Measurements from ENCODE around the gene C2CD5. TPM values are rescaled to one million over a fixed set of nuclear protein-coding genes. Genes with fewer than 3 reads are reported as not detected.
"Not testable (repeated sequence)": the region's sequence is repeated elsewhere in the genome, so short reads cannot be mapped to it uniquely, and the experiment has no call there.

The C2CD5 gene, protein sequence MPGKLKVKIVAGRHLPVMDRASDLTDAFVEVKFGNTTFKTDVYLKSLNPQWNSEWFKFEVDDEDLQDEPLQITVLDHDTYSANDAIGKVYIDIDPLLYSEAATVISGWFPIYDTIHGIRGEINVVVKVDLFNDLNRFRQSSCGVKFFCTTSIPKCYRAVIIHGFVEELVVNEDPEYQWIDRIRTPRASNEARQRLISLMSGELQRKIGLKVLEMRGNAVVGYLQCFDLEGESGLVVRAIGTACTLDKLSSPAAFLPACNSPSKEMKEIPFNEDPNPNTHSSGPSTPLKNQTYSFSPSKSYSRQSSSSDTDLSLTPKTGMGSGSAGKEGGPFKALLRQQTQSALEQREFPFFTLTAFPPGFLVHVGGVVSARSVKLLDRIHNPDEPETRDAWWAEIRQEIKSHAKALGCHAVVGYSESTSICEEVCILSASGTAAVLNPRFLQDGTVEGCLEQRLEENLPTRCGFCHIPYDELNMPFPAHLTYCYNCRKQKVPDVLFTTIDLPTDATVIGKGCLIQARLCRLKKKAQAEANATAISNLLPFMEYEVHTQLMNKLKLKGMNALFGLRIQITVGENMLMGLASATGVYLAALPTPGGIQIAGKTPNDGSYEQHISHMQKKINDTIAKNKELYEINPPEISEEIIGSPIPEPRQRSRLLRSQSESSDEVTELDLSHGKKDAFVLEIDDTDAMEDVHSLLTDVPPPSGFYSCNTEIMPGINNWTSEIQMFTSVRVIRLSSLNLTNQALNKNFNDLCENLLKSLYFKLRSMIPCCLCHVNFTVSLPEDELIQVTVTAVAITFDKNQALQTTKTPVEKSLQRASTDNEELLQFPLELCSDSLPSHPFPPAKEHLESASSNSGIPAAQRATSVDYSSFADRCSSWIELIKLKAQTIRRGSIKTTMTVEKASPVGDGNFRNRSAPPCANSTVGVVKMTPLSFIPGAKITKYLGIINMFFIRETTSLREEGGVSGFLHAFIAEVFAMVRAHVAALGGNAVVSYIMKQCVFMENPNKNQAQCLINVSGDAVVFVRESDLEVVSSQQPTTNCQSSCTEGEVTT
- polyA plus RNA-seq (2013, experiment 1 of 2; ENCODE audit: insufficient read length), result 19.3 TPM
- 20.7 TPM for polyA plus RNA-seq (2013, experiment 2 of 2; ENCODE audit: insufficient read length)

DNA sequence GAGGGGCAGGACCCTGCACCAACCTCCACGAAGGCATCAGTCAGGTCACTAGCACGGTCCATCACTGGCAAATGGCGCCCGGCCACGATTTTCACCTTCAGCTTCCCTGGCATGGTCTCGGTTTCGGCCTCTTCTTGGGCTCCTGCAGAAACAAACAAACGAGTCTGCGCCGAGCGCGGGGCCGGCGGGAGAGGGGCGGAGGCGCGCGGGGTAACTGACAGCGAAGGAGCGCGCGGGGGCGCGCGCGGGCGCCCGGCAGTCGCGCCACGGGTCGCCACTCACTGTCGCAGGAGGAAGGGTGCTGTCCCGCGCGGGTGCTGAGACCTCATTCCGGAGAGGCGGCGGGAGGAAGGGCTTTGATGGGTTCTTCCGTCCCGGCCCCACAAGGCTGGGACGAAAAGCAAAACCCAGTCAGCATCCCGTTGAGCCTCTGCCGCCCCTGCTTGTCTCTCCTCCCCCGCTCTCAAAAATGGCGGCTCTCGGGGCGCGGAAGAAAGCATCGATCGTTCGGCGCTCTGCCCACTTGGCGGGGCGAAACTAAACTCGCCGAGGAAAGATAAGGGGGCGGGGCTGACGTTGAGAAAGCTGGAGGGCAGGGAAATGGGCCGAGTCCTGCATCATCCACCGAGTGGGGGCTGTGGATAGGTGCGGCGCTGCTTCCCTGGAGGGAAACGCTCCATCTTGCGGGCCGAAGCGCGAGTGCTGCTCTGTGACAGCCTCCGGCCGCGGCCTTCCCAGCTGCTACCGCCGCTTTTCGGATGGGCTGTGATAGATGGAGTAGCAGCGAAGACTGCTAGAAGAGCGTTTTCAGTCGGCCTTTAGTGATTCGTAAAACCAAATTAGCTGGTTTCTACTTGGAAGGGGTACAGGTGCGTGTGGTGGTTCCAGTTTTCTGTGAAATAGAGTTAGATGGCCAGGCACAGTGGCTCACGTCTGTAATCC, at the start of gene C2CD5:
TSS of gene C2CD5 (minus strand) at position 505 of the 942 bp plus-strand sequence. CDS start at position 113, 392 bp downstream.
- DNase-seq, result peak; percentile 98

DNA sequence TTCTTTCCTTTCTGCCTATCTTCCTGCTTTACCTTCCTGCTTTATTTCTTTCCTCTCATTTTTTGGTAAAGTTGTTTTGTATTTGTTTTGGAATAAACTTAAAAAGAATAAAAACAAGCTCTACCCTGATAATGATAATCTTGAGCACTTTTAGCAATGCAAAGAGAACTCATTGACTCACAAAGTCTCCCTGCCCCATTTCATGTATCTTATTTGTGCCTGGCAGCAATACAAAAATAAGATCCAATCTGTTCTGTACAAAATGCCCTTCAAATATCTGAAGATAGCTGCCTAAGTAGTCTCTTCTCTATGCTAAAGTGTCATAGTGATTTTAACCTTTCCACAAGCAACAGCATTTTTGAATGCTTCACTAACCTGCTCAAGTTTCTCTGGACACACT, 49.5 kb upstream of the C2CD5 start:
- DNase-seq, result no peak

DNA sequence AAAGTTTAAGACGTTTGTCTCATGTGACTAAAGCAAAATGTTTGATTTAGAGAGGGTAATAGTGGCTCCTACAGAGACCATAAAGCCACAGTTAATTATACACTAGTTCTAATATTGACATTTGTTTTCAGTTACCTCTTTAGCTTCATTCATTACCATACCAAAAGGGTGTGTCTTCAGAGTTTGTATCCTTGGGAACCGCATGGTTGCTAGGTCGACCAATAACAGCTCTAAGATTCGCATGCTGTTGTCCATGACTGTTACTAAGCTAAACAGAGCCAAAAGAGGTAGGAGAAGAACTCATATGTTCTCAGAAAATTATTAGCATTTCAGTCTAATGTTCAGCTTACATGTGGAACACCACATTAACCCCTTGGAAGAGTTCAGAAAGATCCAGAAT, 44.5 kb upstream of the C2CD5 start:
- no peak for DNase-seq

DNA sequence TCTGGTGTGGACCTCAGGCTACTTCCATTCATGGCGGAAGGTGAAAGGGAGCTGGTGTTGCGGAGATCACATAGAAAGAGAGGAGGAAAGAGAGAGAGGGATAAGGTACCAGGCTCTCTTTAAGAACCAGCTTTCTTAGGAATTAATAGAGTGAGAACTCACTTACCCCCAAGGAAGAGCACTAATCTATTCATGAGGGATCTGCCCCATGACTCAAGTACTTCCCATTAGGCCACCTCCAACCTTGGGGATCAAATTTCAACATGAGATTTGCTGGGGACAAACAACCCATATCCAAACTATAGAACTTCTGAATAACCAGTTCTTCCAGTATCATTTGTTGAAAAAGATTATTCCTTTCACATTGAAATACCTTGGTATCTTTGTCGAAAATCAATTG, 34.0 kb upstream of the C2CD5 start:
- no peak for DNase-seq

DNA sequence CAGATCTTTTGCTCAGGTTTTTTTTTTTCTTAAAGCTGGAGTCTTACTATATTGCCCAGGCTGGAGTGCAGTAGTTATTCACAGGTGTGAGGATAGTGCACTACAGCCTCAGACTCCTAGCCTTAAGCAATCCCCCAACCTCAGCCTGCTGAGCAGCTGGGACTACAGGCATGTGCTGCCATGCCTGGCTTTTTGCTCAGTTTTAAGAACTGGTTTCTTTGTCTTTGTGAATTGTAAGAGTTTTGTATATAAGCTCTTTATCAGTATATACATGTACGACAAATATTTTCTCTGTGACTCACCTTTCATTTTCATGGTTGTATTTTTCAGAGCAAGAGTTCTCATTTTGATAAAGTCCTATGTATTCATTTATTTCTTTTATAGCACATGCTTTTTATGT, 33.3 kb upstream of the C2CD5 start:
- DNase-seq, result no peak

DNA sequence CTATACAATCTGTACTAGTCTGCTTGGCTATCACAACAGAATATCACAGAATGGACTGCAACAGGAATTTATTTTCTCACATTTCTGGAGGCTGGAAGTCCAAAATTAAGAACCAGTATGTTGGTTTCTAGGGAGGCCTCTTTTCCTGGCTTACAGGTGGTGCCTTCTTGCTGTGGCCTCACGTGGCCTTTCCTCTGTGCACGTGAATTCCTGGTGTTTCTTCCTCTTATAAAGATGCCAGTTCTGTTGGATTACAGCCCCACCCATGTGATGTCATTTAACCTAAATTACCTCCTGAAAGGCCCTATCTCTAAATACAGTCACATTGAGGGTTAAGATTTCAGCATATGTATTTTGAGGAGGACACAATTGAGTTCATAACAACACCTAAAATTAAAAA, 32.1 kb upstream of the C2CD5 start:
- DNase-seq, result no peak

DNA sequence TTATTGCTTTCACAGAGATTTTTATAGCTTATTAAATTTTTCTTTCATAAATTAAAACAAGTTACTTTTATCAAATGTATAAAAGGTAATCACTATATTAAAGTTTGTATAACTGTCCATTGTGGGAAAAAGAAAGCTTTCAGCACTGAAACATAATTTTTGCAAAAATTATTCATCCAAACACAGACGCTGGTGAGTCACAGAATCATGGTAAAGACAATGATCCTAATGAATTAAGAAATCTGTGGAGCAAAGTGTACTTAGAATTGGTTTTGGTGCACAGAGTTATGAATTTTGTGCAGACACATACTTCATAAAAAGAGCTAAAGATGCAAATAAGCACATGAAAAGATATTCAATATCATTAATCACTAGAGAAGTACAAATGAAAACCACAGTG, 31.7 kb upstream of the C2CD5 start:
- DNase-seq, result no peak

DNA sequence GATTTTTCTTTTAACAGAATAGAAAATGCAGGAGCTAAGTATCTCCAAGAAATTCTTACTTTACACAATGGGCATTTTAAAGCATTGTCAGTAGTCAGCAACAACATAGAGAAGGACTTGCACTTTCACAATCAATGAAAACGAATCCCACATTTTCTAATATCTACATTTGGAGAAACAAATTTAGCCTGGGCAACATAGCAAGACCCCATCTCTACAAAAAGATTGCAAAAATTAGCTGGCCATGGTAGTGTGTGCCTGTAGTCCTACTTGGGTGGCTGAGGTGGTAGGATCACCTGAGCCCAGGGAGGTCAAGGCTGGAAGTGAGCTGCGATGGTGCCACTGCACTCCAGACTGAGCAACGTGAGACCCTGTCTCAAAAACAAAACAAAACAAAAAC, 30.6 kb upstream of the C2CD5 start:
- DNase-seq, result no peak

DNA sequence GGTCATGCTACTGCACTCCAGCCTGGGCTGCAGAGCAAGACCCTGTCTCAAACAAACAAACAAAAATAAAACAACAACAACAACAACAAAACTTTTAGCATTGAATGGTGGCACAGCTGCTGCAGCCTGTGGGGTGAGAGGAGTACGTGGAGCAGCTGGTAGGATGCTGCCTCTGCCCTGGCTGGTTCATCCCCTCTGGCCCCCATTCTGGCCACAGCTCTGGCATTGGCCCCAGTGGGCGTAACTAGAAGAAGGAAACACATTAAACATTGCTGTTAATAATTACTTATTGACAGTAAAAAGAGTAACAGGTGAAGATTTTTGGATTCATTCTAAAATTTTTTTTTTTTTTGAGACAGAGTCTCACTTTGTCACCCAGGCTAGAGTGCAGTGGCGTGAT, 28.8 kb upstream of the C2CD5 start:
- no peak for DNase-seq

DNA sequence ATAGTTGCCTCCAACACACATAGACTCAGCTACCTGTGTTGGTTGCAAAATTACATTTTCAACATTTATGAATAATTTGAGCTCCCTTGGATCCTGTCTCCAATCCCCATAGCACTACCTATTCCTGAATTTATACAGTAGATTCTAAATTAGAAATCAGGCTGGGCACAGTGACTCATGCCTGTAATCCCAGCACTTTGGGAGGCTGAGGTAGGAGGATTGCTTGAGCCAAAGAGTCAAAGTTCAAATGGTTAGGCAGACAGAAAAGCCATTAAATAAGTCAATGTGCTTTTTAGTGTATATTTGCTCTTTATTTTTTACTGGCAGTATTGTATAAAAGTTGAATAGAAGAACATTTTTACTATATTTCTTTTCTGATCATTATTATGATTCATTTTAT, 24.9 kb upstream of the C2CD5 start:
- DNase-seq, result no peak

DNA sequence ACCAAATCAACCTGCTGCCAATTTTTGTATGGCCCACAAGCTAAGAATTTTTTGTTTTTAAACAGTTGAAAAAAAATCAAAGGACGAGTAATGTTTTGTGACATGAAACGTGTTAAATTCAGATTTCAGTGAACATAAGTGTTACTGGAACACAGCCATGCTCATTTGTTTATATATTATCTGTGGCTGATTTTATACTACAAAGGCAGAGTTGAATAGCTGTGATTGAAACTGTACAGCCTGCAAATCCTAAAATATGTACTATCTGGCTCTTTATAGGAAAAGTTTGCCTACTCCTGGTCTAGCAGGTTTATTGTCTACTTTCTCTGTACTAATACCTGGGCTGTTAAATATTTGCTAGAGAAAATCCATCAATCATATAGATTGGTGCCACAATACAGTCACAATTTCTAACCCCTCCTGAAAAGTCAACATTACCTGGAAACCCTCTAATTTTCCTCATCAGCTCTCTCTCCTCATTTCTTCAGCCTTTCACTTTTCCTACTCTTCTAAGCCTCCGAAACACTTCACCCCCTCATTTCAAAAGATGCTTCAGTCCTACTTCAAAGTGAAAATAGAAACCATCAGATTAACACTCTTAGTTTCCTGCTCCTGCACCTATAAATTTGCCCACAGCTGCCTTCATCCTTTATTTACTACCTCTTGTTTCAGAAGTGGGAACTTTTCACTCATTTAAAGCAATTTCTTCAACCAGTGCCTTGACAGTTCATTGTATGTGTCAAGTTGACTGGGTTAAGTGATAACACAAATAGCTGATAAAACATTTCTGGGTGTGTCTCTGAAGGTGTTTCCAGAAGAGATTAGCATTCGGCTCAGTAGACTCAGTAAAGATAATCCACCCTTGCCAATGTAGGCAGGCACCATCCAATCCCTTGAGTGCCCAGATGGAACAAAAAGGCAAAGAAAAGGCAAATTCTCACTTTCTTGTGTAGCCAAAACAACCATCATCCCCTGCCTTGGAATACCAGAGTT, 18.0 kb upstream of the C2CD5 start:
- DNase-seq, result no peak

DNA sequence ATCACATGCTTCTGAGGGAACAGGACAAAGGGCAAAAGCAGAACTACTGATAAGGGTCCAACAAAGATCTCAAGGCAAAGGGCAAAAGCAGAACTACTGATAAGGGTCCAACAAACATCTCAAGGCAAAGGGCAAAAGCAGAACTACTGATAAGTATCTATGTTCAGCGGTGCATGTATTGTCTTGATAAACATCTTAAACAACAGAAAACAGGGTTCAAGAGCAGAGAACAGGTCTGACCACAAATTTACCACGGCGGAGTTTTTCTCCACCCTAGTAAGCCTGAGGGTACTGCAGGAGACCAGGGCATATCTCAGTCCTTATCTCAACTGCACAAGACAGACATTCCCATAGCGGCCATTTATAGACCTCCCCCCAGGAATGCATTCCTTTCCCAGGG, 10.4 kb upstream of the C2CD5 start:
- not testable (repeated sequence) for DNase-seq

DNA sequence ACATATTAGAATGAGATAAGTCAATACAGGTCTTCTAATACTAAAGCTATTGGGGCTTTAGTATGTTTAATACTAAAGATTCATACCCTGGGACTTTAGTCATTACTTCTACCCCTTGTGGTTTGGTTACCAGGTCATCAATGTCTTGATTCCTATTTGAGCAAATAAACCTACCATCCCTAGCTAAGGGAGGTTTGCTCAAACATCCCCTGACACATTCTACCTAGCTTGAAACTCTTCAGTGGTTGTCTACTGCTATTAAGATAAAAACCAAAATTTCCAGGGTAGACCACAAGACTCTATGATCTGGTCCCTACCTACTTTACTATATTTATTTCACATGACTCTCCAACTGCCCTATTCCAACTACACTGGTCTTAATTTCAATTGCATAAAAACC, 7.3 kb upstream of the C2CD5 start:
- DNase-seq, result no peak

DNA sequence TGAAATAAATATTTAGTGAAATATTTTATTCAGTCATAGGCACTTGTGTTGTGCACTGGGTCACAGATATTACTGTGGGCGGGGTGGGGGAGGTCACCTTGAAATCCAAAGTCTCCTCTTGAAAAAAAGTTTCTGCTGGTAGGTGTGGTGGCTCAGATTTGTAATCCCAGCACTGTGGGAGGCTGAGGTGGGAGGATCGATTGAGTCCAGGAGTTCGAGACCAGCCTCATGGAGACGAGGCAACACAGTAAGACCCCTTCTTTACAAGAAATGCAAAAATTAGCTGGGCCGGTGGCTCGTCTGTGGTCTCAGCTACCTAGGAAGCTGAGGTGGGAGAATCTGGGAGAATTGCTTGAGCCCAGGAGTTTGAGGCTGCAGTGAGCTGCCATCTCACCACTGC, 913 bp upstream of the C2CD5 start:
- no peak for DNase-seq

DNA sequence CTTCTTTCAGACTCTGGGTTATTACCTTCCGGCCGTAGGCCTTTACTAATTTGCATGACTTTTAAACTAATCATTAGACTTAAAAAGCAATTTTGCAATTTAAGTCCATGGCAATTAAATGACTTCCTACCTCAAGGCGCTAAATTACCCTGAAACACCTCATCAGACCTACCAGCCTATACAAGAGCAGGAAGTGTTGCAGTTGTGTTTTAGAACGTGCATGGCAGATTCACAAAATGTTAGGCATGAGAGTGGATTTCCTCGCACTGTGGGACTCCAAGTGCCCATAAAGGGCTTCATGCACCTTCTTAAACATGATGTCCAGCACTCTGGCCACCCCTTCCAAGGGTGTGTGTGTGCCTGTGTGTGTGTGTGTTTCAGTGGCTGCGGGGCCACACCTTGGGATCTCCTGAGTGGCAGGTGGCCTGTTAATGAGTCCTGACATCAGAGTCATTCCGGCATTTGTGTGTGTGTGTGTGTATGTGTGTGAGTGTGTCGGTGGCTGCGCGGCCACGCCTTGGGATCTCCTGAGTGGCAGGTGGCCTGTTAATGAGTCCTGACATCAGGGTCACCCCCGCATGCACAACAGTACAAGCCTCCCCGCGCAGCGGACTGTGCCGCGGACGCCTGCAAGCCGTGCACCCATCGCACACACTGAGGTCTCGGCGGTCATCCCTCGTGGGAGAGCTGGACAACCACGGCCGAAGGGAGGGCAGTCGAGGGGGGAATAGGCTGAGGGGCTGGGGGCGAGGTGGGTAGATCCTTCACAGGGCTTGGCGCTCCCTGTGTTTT, 900 bp downstream of the C2CD5 start:
- DNase-seq, result peak; percentile 12

DNA sequence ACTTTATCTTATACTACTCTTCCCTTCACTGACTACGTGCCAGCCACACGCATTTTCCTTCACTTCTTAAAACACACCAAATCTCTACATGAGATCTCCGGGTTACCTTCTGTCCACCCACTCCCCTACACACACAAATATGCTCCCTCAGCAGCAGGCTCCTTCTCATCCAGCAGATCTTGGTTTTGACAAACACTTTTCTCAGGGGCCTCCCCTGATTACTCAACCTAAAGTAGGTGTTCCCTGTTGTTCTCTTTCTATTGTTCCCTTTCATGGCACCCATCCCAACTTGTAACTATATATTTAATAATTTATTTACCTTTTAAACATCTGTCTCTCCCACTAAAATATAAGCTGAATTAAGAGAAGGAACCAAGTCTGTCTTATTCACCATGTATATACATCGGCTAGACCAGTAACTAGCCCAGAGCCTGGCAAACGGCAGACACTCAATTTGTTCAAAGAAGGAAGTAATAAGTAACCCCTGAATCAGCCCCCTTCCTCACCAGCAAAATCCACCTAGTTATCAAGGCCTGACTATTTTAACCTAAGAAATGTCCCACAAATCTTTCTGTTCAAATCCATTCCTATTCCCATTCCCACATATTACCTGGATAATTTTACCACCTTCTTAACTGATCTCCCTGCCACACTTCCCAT, 2.7 kb downstream of the C2CD5 start:
- DNase-seq, result no peak

DNA sequence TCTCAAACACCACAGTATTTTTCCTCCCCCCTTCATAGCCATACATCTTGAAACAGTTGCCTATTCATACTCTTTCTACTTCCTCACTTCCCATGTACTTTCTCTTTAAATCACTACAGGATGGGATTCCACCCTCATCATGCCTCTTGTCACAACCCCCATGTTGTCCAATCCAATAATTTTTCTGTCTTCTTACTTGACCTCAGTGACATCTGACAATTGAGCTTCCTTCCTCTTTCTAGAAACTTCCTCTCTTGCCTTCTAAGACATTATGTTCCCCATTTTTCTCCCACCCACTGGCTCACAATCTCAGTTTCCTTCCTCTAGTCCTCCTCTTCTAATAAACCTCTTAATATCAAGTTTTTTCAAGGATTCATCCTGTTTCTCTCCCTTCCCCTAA, 5.3 kb downstream of the C2CD5 start:
- DNase-seq, result no peak

DNA sequence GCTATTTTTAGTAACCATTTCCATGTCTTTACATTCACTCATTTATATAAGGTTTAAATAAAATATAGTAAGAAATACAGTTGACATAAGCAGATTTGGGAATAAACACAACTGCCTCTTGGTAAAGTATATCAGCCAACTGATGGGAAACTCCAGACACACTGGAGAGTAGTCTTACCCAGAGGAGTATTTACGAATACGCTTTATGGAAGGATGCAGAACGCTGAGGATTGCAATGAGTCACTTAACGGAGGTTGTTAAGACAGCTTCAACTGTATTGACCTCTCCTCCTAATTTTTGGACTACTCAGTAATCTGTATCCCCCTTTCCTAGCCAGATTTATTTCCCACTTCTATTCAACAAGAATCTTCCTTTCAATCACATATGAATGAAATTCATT, 6.0 kb downstream of the C2CD5 start:
- no peak for DNase-seq

DNA sequence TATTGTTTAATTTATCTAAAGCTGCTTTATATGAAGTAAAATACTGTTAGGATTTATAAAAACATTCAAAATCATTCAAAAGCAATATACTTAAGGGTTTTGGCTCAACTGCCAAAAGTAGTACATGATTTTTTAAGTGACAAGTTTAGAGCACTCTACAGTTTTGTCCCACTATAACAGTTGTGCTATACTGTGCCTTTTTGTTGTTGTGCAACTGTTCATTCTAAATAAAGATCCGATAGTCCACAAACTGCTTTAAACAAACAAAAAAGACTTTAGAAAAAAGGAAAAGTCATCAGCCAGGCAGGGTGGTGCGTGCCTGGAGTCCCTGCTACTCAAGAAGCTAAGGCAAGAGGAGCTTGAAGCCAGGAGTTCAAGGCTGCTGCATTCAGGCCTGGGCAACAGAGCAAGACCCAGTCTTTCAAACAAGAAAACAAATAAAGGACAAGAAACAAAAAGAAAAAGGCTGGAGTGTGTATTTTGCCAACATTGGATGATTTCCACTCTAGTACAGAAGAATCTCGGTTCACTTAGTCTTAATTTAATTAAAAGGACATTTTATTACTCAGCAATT, 7.3 kb downstream of the C2CD5 start:
- DNase-seq, result no peak

Data from fibroblast of skin of scalp (primary cell).